ENCODE results near the gene PLPPR3.

The PLPPR3 gene

GRCh38 chr19:811506-812048, 10.2 kb downstream of the PLPPR3 start:
- DNase-seq (ENCODE audit: extremely low spot score) = no peak
- ChIA-PET POLR2A (no interaction called here), CTCF (no interaction called here)
- TF ChIP-seq FOXA1 (IDR thresholded peaks at IDR 0.05) = no peak
- no peak for TF ChIP-seq HDGF (IDR thresholded peaks at IDR 0.05; ENCODE audit: borderline replicate concordance)
- TF ChIP-seq NFRKB (IDR thresholded peaks at IDR 0.05) = no peak
- TF ChIP-seq TARDBP (IDR thresholded peaks at IDR 0.05) = no peak
- no peak for TF ChIP-seq PKNOX1 (IDR thresholded peaks at IDR 0.05)
- no peak for TF ChIP-seq CTBP1 (IDR thresholded peaks at IDR 0.05; ENCODE audit: borderline replicate concordance)
- no peak for TF ChIP-seq L3MBTL2 (conservative IDR thresholded peaks at IDR 0.05)
- no peak for TF ChIP-seq ARNT (IDR thresholded peaks at IDR 0.05)
- no peak for TF ChIP-seq SUZ12 (IDR thresholded peaks at IDR 0.05)
- TF ChIP-seq FOXM1 (IDR thresholded peaks at IDR 0.05; ENCODE audit: borderline replicate concordance) = no peak
- no peak for TF ChIP-seq LEF1 (IDR thresholded peaks at IDR 0.05; ENCODE audit: borderline replicate concordance)
- no peak for TF ChIP-seq ZNF384 (IDR thresholded peaks at IDR 0.05)
- no peak for TF ChIP-seq FOXK2 (IDR thresholded peaks at IDR 0.05)
- no peak for TF ChIP-seq SP1 (IDR thresholded peaks at IDR 0.05)
- no peak for TF ChIP-seq ELF4 (IDR thresholded peaks at IDR 0.05)
- TF ChIP-seq BHLHE40 (IDR thresholded peaks at IDR 0.05; ENCODE audit: borderline replicate concordance) = no peak

- DNase-seq (ENCODE audit: extremely low spot score) = no peak
- CTCF ChIA-PET = no interaction called here
Measured at GRCh38 chr19:810883-811489, 10.8 kb downstream of the PLPPR3 start.

GRCh38 chr19:810077-810855, 11.5 kb downstream of the PLPPR3 start:
- TF ChIP-seq LEF1 (IDR thresholded peaks at IDR 0.05; ENCODE audit: borderline replicate concordance) (no peak), FOXK2 (IDR thresholded peaks at IDR 0.05) (no peak), ARNT (IDR thresholded peaks at IDR 0.05) (no peak), FOXA1 (IDR thresholded peaks at IDR 0.05) (no peak), BHLHE40 (IDR thresholded peaks at IDR 0.05; ENCODE audit: borderline replicate concordance) (no peak), SP1 (IDR thresholded peaks at IDR 0.05) (no peak), FOXM1 (IDR thresholded peaks at IDR 0.05; ENCODE audit: borderline replicate concordance) (no peak), ZNF384 (IDR thresholded peaks at IDR 0.05) (no peak), SUZ12 (IDR thresholded peaks at IDR 0.05) (no peak), HDGF (IDR thresholded peaks at IDR 0.05; ENCODE audit: borderline replicate concordance) (no peak), L3MBTL2 (conservative IDR thresholded peaks at IDR 0.05) (no peak), ELF4 (IDR thresholded peaks at IDR 0.05) (no peak), PKNOX1 (IDR thresholded peaks at IDR 0.05) (no peak), NFRKB (IDR thresholded peaks at IDR 0.05) (no peak), TARDBP (IDR thresholded peaks at IDR 0.05) (no peak), CTBP1 (IDR thresholded peaks at IDR 0.05; ENCODE audit: borderline replicate concordance) (no peak)
- no peak for DNase-seq (ENCODE audit: extremely low spot score)
- ChIA-PET CTCF (no interaction called here), POLR2A (interaction anchor here (0.8 to 1.3 kb wide), 2 partner anchors 9 to 11 kb away, joined by 3 to 4 read pairs; no protein-coding TSS in a partner anchor)

More at GRCh38 chr19:810883-811489, 10.8 kb downstream of the PLPPR3 start:
- TF ChIP-seq FOXK2 (IDR thresholded peaks at IDR 0.05) (no peak), FOXM1 (IDR thresholded peaks at IDR 0.05; ENCODE audit: borderline replicate concordance) (no peak), L3MBTL2 (conservative IDR thresholded peaks at IDR 0.05) (no peak), FOXA1 (IDR thresholded peaks at IDR 0.05) (no peak), ELF4 (IDR thresholded peaks at IDR 0.05) (no peak), NFRKB (IDR thresholded peaks at IDR 0.05) (no peak), BHLHE40 (IDR thresholded peaks at IDR 0.05; ENCODE audit: borderline replicate concordance) (no peak), ARNT (IDR thresholded peaks at IDR 0.05) (no peak), PKNOX1 (IDR thresholded peaks at IDR 0.05) (no peak), HDGF (IDR thresholded peaks at IDR 0.05; ENCODE audit: borderline replicate concordance) (no peak), ZNF384 (IDR thresholded peaks at IDR 0.05) (no peak), LEF1 (IDR thresholded peaks at IDR 0.05; ENCODE audit: borderline replicate concordance) (no peak), SUZ12 (IDR thresholded peaks at IDR 0.05) (no peak)
- POLR2A ChIA-PET = no interaction called here

- CTCF ChIA-PET = no interaction called here
- no peak for DNase-seq (ENCODE audit: extremely low spot score)
- POLR2A ChIA-PET = no interaction called here
- TF ChIP-seq ELF4 (IDR thresholded peaks at IDR 0.05) (no peak), PKNOX1 (IDR thresholded peaks at IDR 0.05) (no peak), SUZ12 (IDR thresholded peaks at IDR 0.05) (no peak)
Measured at GRCh38 chr19:808423-808775, 13.4 kb downstream of the PLPPR3 start.

GRCh38 chr19:807627-808422, 13.9 kb downstream of the PLPPR3 start:
- ChIA-PET POLR2A (no interaction called here), CTCF (no interaction called here)
- TF ChIP-seq ELF4 (IDR thresholded peaks at IDR 0.05) (no peak), L3MBTL2 (conservative IDR thresholded peaks at IDR 0.05) (no peak), LEF1 (IDR thresholded peaks at IDR 0.05; ENCODE audit: borderline replicate concordance) (no peak), FOXK2 (IDR thresholded peaks at IDR 0.05) (no peak), FOXM1 (IDR thresholded peaks at IDR 0.05; ENCODE audit: borderline replicate concordance) (no peak), ZNF384 (IDR thresholded peaks at IDR 0.05) (no peak), TARDBP (IDR thresholded peaks at IDR 0.05) (no peak), FOXA1 (IDR thresholded peaks at IDR 0.05) (no peak)
- DNase-seq (ENCODE audit: extremely low spot score) = no peak
